LNCaP clone FGC (cell line): ENCODE measurements around the gene SLC35B4.

Experiments
- DNase-seq: peaks from one replicate; pipeline ENCODE4 v3.0.0-alpha.2; 2011; ENCODE audit warnings: low read depth
- H3K4me3 ChIP-seq: 2 replicates; pipeline ENCODE4 v1.5.1; 2011; ENCODE audit warnings: mild to moderate bottlenecking, low read depth, low read length, control low read depth
- CTCF ChIP-seq: IDR thresholded peaks from 2 replicates; pipeline ENCODE4 v1.5.1; 2012; ENCODE audit warnings: mild to moderate bottlenecking; ENCODE audit not compliant: control insufficient read depth, insufficient read depth; ENCODE audit errors: extremely low read depth

SLC35B4 gene

GRCh38 chr7:134254311-134254710 is 62.4 kb downstream of the SLC35B4 start:
- H3K4me3 ChIP-seq = no peak overlapping the region
- TF ChIP-seq CTCF = peak; percentile 11; the same call in 1 of the 2 replicates
- DNase-seq = no peak

GRCh38 chr7:134248196-134248595 is 68.5 kb downstream of the SLC35B4 start:
- H3K4me3 ChIP-seq = no peak overlapping the region
- DNase-seq = no peak
- TF ChIP-seq CTCF = no peak

GRCh38 chr7:134246761-134247160 is 70.0 kb downstream of the SLC35B4 start:
- no peak for DNase-seq
- no peak for TF ChIP-seq CTCF
- H3K4me3 ChIP-seq = no peak overlapping the region

GRCh38 chr7:134246347-134246746 is 70.4 kb downstream of the SLC35B4 start:
- no peak for TF ChIP-seq CTCF
- no peak overlapping the region for H3K4me3 ChIP-seq
- DNase-seq = no peak

- TF ChIP-seq CTCF = no peak
- no peak overlapping the region for H3K4me3 ChIP-seq
- DNase-seq = no peak
These were observed 71.5 kb downstream of the SLC35B4 start for GRCh38 chr7:134245253-134245652.
